Endodermal cell (in vitro differentiated cells): ENCODE data around the gene OR6B1. TPM values are rescaled to one million over a fixed set of nuclear protein-coding genes. Genes with fewer than 3 reads are reported as not detected.

Source experiments
- DNase-seq: peaks from one replicate; pipeline ENCODE4 v3.0.0-alpha.2; 2017
- H3K27ac ChIP-seq: 2 replicates; pipeline ENCODE4 v1.5.1; 2013; ENCODE audit warnings: mild to moderate bottlenecking, low read depth, low read length, moderate library complexity
- H3K27me3 ChIP-seq: 2 replicates; pipeline ENCODE4 v1.6.1; 2013; ENCODE audit warnings: mild to moderate bottlenecking, low read length, moderate library complexity; ENCODE audit not compliant: insufficient read depth, control insufficient read depth, poor library complexity, severe bottlenecking
- H3K36me3 ChIP-seq: 2 replicates; pipeline ENCODE4 v1.7.0; 2013; ENCODE audit warnings: mild to moderate bottlenecking, low read length, moderate library complexity; ENCODE audit not compliant: control insufficient read depth, insufficient read depth
- H3K4me1 ChIP-seq: one replicate; pipeline ENCODE4 v1.7.0; 2013; ENCODE audit warnings: low read length; ENCODE audit not compliant: control insufficient read depth, insufficient read depth
- H3K4me3 ChIP-seq: 2 replicates; pipeline ENCODE4 v1.5.1; 2013; ENCODE audit warnings: mild to moderate bottlenecking, low read length, moderate library complexity
- H3K9ac ChIP-seq: 2 replicates; pipeline ENCODE4 v1.6.1; 2013; ENCODE audit warnings: mild to moderate bottlenecking, low read length, moderate library complexity; ENCODE audit not compliant: poor library complexity, severe bottlenecking; ENCODE audit errors: extremely low read depth
- H3K9me3 ChIP-seq: 2 replicates; pipeline ENCODE4 v1.6.1; 2013; ENCODE audit warnings: mild to moderate bottlenecking, low read length, moderate library complexity; ENCODE audit not compliant: control insufficient read depth
- H3K27ac Mint-ChIP-seq: 2 replicates; pipeline ENCODE4 v1.8.0; 2020; ENCODE audit warnings: mixed read lengths
- H3K27me3 Mint-ChIP-seq: 2 replicates; pipeline ENCODE4 v1.8.0; 2021; ENCODE audit warnings: mild to moderate bottlenecking, mixed read lengths; ENCODE audit not compliant: insufficient read depth
- H3K36me3 Mint-ChIP-seq: 2 replicates; pipeline ENCODE4 v1.8.0; 2020; ENCODE audit warnings: low read depth, mixed read lengths
- H3K4me1 Mint-ChIP-seq: 2 replicates; pipeline ENCODE4 v1.8.0; 2020; ENCODE audit warnings: mixed read lengths
- H3K4me3 Mint-ChIP-seq: 2 replicates; pipeline ENCODE4 v1.8.0; 2020; ENCODE audit warnings: mild to moderate bottlenecking, moderate library complexity, mixed read lengths
- H3K9me3 Mint-ChIP-seq: 2 replicates; pipeline ENCODE4 v1.8.0; 2020; ENCODE audit warnings: mild to moderate bottlenecking, mixed read lengths
- WGBS, 2 experiments: methylation state at CpG; one replicate each; pipeline versions ENCODE4 v1.1.5 to v1.1.7; 2013; ENCODE audit warnings: missing lambda C conversion rate in 2 of 2, mixed read lengths in 1 of 2; ENCODE audit not compliant: insufficient coverage in 1 of 2, insufficient read length in 1 of 2; 5-methylcytosine and 5-hydroxymethylcytosine counted together
- total RNA-seq, 2 donors: library from RNA; stranded (reverse); fragmentation: NEBNext Ultra II Directional in 1 of 2; extraction: Animal tissue kit (Norgen Biotek cat#: 25700) in 1 of 2; gene quantifications; 2 replicates in 1 of 2; 3 replicates in 1 of 2; pipeline ENCODE4 v1.2.1, GENCODE V29; 2021
- TF ChIP-seq, protein P1 (sequence below): fragments of 200-600 bp; sonication (generic); conservative IDR thresholded peaks from 2 replicates; pipeline ENCODE4 v1.5.0; 2021; ENCODE audit warnings: antibody characterized with exemption, mild to moderate bottlenecking

The OR6B1 gene
- total RNA-seq, 2 donors from 2014 or later, result not detected

DNA sequence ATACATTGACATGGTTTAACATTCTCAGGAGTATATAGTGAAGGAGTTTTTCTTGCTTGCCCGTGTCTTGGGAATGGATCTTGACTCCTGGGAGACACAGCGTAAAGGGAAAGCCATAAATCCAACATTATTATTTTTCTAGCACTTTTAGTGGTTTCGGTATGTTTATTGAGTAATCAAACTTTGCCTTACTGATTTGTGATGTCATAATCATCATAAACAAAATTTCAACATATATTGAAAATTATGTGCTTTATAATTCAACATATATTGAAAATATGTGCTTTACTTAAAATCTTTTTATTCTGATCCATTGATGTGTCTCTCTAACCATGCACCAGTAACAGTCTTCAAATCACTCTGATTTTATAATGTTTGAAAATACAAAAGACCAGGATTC is 28.4 kb downstream of the OR6B1 start:
- no peaks in the 10 kb centered on the region for H3K9me3 ChIP-seq
- no peak overlapping the region for H3K4me3 Mint-ChIP-seq
- 100% methylated on average over 1 of the region's 3 CpGs; no CpG with 5 or more reads in 1 of the 2 experiments for WGBS, 2 experiments
- H3K27me3 ChIP-seq, result peaks cover 5% of the 10 kb centered on the region
- no peaks in the 10 kb centered on the region for H3K36me3 Mint-ChIP-seq
- no peaks in the 10 kb centered on the region for H3K27me3 Mint-ChIP-seq
- H3K27ac Mint-ChIP-seq, result no peak overlapping the region
- no peaks in the 10 kb centered on the region for H3K4me1 Mint-ChIP-seq
- H3K4me1 ChIP-seq, result no peaks in the 10 kb centered on the region
- no peak overlapping the region for H3K9ac ChIP-seq
- no peaks in the 10 kb centered on the region for H3K36me3 ChIP-seq
- TF ChIP-seq, protein P1, sequence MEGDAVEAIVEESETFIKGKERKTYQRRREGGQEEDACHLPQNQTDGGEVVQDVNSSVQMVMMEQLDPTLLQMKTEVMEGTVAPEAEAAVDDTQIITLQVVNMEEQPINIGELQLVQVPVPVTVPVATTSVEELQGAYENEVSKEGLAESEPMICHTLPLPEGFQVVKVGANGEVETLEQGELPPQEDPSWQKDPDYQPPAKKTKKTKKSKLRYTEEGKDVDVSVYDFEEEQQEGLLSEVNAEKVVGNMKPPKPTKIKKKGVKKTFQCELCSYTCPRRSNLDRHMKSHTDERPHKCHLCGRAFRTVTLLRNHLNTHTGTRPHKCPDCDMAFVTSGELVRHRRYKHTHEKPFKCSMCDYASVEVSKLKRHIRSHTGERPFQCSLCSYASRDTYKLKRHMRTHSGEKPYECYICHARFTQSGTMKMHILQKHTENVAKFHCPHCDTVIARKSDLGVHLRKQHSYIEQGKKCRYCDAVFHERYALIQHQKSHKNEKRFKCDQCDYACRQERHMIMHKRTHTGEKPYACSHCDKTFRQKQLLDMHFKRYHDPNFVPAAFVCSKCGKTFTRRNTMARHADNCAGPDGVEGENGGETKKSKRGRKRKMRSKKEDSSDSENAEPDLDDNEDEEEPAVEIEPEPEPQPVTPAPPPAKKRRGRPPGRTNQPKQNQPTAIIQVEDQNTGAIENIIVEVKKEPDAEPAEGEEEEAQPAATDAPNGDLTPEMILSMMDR, result no peak
- H3K9me3 Mint-ChIP-seq, result no peaks in the 10 kb centered on the region
- no peak overlapping the region for H3K4me3 ChIP-seq
- no peak overlapping the region for H3K27ac ChIP-seq
- DNase-seq, result no peak

DNA sequence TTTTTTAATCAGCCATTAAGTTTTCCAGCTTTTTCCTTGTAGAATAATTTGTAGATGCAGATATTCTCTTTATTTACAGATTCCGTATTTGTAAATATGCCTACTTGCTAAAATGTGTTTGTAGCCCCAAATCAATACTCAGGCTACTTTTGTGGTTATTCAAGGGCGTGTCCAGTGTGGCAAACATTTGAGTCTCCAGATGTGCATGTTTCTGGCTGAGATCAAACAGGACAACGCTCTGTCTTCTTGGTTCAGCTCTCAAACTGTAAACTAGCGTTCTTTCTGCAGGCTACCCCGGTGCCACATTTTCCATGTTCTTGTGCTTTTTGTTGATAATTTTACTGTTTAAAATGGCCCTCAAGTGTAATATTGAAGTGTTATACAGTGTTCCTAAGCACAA is 32.4 kb downstream of the OR6B1 start:
- no peaks in the 10 kb centered on the region for H3K4me1 ChIP-seq
- no peak overlapping the region for H3K4me3 ChIP-seq
- Mint-ChIP-seq H3K36me3 (no peaks in the 10 kb centered on the region), H3K27ac (no peak overlapping the region), H3K9me3 (no peaks in the 10 kb centered on the region), H3K27me3 (no peaks in the 10 kb centered on the region), H3K4me1 (no peaks in the 10 kb centered on the region), H3K4me3 (no peak overlapping the region)
- no peak overlapping the region for H3K27ac ChIP-seq
- no peak for DNase-seq
- TF ChIP-seq, protein P1, result no peak
- no peak overlapping the region for H3K9ac ChIP-seq
- H3K27me3 ChIP-seq, result no peaks in the 10 kb centered on the region
- H3K36me3 ChIP-seq, result no peaks in the 10 kb centered on the region
- no peaks in the 10 kb centered on the region for H3K9me3 ChIP-seq
- WGBS, 2 experiments, result 61 to 86% methylated on average over 4 to 5 of the region's 5 CpGs

DNA sequence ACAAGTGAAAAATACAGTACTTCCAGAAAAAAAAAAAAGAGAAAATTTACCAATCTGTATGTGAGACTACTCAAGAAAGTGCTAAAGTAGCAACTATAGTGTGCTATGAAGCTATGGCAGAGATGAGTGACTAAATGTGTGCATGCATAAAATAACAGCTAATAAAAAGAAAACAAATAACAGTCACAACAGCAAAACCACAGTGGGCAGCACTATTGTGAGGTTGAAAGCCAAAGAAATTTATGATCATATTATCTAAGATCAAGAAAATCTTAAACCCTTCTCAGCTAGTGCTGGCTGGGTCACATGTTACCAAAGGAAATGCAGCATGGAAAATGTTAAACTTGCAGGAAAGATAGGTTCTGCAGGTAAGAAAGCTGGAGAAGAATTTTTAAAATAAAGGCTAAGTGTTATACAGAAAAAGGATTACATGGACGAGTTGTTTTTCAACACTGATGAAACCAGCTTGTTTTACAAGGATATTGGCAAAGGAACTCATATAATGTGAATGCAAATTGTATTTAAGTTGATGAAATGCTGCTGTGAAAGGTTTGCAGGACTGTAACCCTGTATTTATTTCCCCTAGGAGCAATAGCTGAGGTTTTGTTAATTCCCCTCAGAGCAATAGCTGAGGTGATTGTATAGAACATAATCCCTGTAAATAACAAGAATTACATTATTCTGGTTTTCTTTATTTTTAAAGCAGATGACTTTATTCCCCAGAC is 33.0 kb downstream of the OR6B1 start:
- no peak overlapping the region for H3K4me3 Mint-ChIP-seq
- no peak for DNase-seq
- Histone ChIP-seq H3K4me3 (no peak overlapping the region), H3K9me3 (no peaks in the 10 kb centered on the region), H3K27me3 (no peaks in the 10 kb centered on the region), H3K9ac (no peak overlapping the region), H3K4me1 (no peaks in the 10 kb centered on the region), H3K27ac (no peak overlapping the region), H3K36me3 (no peaks in the 10 kb centered on the region)
- H3K36me3 Mint-ChIP-seq, result no peaks in the 10 kb centered on the region
- TF ChIP-seq, protein P1, result no peak
- no peak overlapping the region for H3K27ac Mint-ChIP-seq
- WGBS, 2 experiments, result 69 to 88% methylated on average over 1 of the region's 1 CpG
- no peaks in the 10 kb centered on the region for H3K9me3 Mint-ChIP-seq
- H3K27me3 Mint-ChIP-seq, result no peaks in the 10 kb centered on the region
- H3K4me1 Mint-ChIP-seq, result no peaks in the 10 kb centered on the region
